ENCODE measurements around the gene SORBS1. TPM values are rescaled to one million over a fixed set of nuclear protein-coding genes. Genes with fewer than 3 reads are reported as not detected.

SORBS1 gene
- total RNA-seq, 1 donor from 2014 or later: 28.2 TPM

- DNase-seq (ENCODE audit: extremely low spot score, unreplicated experiment): no peak
- peaks cover 4% of the 10 kb centered on the region for H3K36me3 Mint-ChIP-seq
- TF ChIP-seq CTCF (conservative IDR thresholded peaks at IDR 0.05): no peak
- H3K27me3 Mint-ChIP-seq: no peaks in the 10 kb centered on the region
- H3K4me3 Mint-ChIP-seq: no peak overlapping the region
- no peaks in the 10 kb centered on the region for H3K9me3 Mint-ChIP-seq
- peaks cover 9% of the 10 kb centered on the region for H3K4me1 Mint-ChIP-seq (ENCODE audit: unreplicated experiment)
- no peak overlapping the region for H3K27ac Mint-ChIP-seq
These were observed 173.1 kb downstream of the SORBS1 start for GRCh38 chr10:95388109-95388471.

- DNase-seq (ENCODE audit: extremely low spot score, unreplicated experiment): no peak
- H3K4me1 Mint-ChIP-seq (ENCODE audit: unreplicated experiment): peaks cover 4% of the 10 kb centered on the region
- no peak overlapping the region for H3K27ac Mint-ChIP-seq
- H3K4me3 Mint-ChIP-seq: no peak overlapping the region
- peaks cover 18% of the 10 kb centered on the region for H3K36me3 Mint-ChIP-seq
- TF ChIP-seq CTCF (conservative IDR thresholded peaks at IDR 0.05): no peak
- H3K27me3 Mint-ChIP-seq: no peaks in the 10 kb centered on the region
- no peaks in the 10 kb centered on the region for H3K9me3 Mint-ChIP-seq
These were observed 177.0 kb downstream of the SORBS1 start for GRCh38 chr10:95384011-95384704.

GRCh38 chr10:95382596-95382995, 178.6 kb downstream of the SORBS1 start:
- Mint-ChIP-seq H3K4me1 (ENCODE audit: unreplicated experiment) (peaks cover 16% of the 10 kb centered on the region), H3K27me3 (no peaks in the 10 kb centered on the region), H3K4me3 (no peak overlapping the region), H3K9me3 (no peaks in the 10 kb centered on the region), H3K27ac (no peak overlapping the region), H3K36me3 (peaks cover 18% of the 10 kb centered on the region)
- TF ChIP-seq CTCF (conservative IDR thresholded peaks at IDR 0.05): no peak
- no peak for DNase-seq (ENCODE audit: extremely low spot score, unreplicated experiment)

- Mint-ChIP-seq H3K27me3 (no peaks in the 10 kb centered on the region), H3K9me3 (no peaks in the 10 kb centered on the region)
- TF ChIP-seq CTCF (conservative IDR thresholded peaks at IDR 0.05): no peak
These were observed 179.0 kb downstream of the SORBS1 start for GRCh38 chr10:95382174-95382573.

GRCh38 chr10:95377950-95378349, 183.2 kb downstream of the SORBS1 start:
- TF ChIP-seq CTCF (conservative IDR thresholded peaks at IDR 0.05): no peak
- no peak overlapping the region for H3K27ac Mint-ChIP-seq
- H3K27me3 Mint-ChIP-seq: peaks cover 3% of the 10 kb centered on the region
- H3K4me1 Mint-ChIP-seq (ENCODE audit: unreplicated experiment): peaks cover 12% of the 10 kb centered on the region
- H3K4me3 Mint-ChIP-seq: no peak overlapping the region
- no peak for DNase-seq (ENCODE audit: extremely low spot score, unreplicated experiment)
- no peaks in the 10 kb centered on the region for H3K9me3 Mint-ChIP-seq
- peaks cover 14% of the 10 kb centered on the region for H3K36me3 Mint-ChIP-seq

More at GRCh38 chr10:95382174-95382573, 179.0 kb downstream of the SORBS1 start:
- no peak for DNase-seq (ENCODE audit: extremely low spot score, unreplicated experiment)
- H3K4me1 Mint-ChIP-seq (ENCODE audit: unreplicated experiment): peaks cover 16% of the 10 kb centered on the region
- H3K36me3 Mint-ChIP-seq: peaks cover 18% of the 10 kb centered on the region
- H3K27ac Mint-ChIP-seq: no peak overlapping the region
- no peak overlapping the region for H3K4me3 Mint-ChIP-seq

Data from type B pancreatic cell (in vitro differentiated cells).